HG02884 (cell line): ENCODE measurements around the gene HLA-DRA.
A peak's percentile ranks its signal among the peaks of the same experiment; 100 is the strongest.

ENCODE experiments used
- ATAC-seq: cut with Tn5 transposase; IDR thresholded peaks from one replicate; pipeline ENCODE4 v1.9.1; 2021; ENCODE audit warnings: mild to moderate bottlenecking, moderate library complexity; ENCODE audit not compliant: unreplicated experiment

HLA-DRA gene

GRCh38 chr6:32473376-32474348 is 34.0 kb downstream of the HLA-DRA start:
- peak; percentile 93 for ATAC-seq

DNA sequence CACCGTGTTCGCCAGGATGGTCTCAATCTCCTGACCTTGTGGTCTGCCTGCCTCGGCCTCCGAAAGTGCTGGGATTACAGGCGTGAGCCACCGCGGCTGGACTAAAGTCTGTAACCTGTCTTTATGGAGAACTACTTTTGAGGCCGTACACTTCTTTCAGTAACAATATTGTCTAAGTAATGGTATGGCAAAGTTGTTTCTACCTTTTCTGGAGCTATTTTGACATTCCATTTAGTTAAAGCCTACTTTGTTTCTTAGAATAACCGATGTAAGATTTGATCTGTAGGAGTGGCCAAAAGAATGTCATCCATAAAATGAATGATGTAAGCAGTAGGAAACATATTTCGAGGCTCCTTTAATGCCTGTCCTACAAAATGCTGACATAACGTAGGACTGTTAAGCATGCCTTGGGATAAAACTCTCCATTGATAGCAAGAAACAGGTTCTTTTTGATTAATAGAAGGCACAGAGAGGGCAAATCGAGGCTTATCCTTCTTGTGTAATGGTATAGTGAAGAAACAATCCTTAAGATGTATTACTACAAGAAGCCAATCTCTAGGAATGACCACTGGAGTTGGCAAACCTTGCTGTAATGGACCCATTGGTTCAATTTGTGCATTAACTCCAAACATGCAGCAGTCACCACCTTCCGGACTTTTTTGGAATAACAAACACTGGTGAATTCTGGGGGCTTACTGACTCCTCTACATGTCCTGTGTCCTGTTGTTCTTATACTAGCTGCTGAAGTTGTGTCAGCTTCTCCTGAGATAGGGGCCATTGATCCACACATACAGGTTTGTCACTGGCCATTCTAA is 35.9 kb downstream of the HLA-DRA start:
- no peak for ATAC-seq

- ATAC-seq: no peak
These were observed 44.4 kb downstream of the HLA-DRA start for GRCh38 chr6:32483968-32484613.

DNA sequence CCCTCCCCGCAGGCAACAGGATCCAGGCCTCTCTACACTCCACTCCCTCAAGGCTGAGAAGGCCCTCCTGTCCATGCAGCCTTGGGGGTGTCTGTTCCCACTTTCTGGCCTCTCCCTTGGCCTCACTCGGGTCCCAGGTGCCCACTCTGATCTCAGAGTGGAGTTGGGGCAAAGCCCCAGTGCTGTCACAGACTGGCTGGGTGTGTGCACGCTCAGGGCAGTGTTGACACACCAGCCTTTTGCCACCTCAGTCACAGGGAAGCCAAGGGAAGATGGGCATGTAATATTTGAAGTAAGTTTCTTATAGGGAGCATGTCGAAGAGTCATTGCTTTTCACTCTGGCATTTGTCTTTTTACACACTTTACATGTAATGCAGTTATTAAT is 44.9 kb downstream of the HLA-DRA start:
- ATAC-seq: no peak

GRCh38 chr6:32488083-32488482 is 48.4 kb downstream of the HLA-DRA start:
- ATAC-seq: no peak

DNA sequence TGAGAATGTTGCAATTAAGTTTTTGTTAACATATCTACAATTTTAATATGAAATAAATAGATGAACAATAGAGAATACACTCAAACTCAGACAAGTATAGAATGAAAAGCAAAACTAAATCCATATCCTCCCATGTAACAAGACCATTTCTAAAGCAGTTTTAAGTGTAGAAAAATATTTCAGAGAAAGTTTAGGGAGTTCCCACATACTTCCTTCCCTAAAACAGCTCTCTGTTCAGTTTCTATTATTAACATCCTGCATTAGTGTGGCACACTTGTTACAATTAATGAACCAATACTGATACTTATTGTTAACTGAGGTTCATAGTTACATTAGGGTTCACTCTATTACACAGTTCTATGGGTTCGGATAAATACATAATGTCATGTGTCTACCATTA is 52.0 kb downstream of the HLA-DRA start:
- ATAC-seq: no peak

GRCh38 chr6:32492351-32492750 is 52.7 kb downstream of the HLA-DRA start:
- ATAC-seq: no peak
